ENCODE measurements around the gene COL27A1.

COL27A1 gene

DNA sequence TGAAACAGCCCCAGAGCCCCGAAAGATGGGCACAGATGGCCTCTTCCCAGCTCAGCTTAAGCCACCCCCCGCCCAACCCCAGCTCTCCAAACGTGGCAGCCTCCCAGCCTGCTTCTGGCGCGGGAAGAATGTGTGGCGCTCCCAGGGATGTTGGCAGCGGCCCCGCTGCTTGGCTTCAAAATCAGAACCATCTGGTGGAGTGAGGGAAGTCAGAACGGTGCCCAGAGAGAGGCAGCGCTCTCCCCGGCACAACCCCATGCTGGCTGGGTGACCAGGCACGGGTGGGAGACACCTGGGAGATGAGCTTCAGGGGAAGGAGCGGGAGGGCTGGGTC is 94.9 kb downstream of the COL27A1 start:
- CTCF ChIA-PET, result interaction anchor here (0.6 to 1.2 kb wide), 4 partner anchors 9 to 468 kb away, joined by 3 read pairs; no protein-coding TSS in a partner anchor
- TF ChIP-seq ZNF843 (tag by site-specific recombination; IDR thresholded peaks at IDR 0.05) (no peak), ZNF214 (tag by site-specific recombination; IDR thresholded peaks at IDR 0.05; ENCODE audit: borderline replicate concordance) (no peak), MZF1 (tag by site-specific recombination; IDR thresholded peaks at IDR 0.05; ENCODE audit: borderline replicate concordance) (no peak), ZNF18 (tag by site-specific recombination; IDR thresholded peaks at IDR 0.05) (no peak), ZBTB8A (tag by site-specific recombination; IDR thresholded peaks at IDR 0.05) (no peak), MYNN (tag by site-specific recombination; IDR thresholded peaks at IDR 0.05; ENCODE audit: borderline replicate concordance) (no peak)
- H3K36me3 ChIP-seq (ENCODE audit: control insufficient read depth in 2 of 2, insufficient read depth in 1 of 2, low read length in 2 of 2), result no peaks in the 10 kb centered on the region
- no peak overlapping the region for H3K27ac ChIP-seq (ENCODE audit: extremely low read depth, low read depth, low read length)
- H3K4me1 ChIP-seq (ENCODE audit: control insufficient read depth, insufficient read depth, low read length), result no peaks in the 10 kb centered on the region
- no peak overlapping the region for H3K4me3 ChIP-seq (ENCODE audit: low read depth, low read length)
- H3K9me3 ChIP-seq (ENCODE audit: control insufficient read depth, insufficient read depth, low read depth, low read length), result no peaks in the 10 kb centered on the region
- POLR2A ChIA-PET, result no interaction called here

- Histone ChIP-seq H3K9me3 (ENCODE audit: control insufficient read depth, insufficient read depth, low read depth, low read length) (no peaks in the 10 kb centered on the region), H3K27ac (ENCODE audit: extremely low read depth, low read depth, low read length) (no peak overlapping the region), H3K4me1 (ENCODE audit: control insufficient read depth, insufficient read depth, low read length) (no peaks in the 10 kb centered on the region), H3K4me3 (ENCODE audit: low read depth, low read length) (no peak overlapping the region), H3K36me3 (ENCODE audit: control insufficient read depth in 2 of 2, insufficient read depth in 1 of 2, low read length in 2 of 2) (no peaks in the 10 kb centered on the region)
- TF ChIP-seq ZNF175 (tag by site-specific recombination; IDR thresholded peaks at IDR 0.05) (no peak), ZNF837 (tag by site-specific recombination; IDR thresholded peaks at IDR 0.05) (no peak), TSHZ1 (tag by site-specific recombination; IDR thresholded peaks at IDR 0.05; ENCODE audit: borderline replicate concordance) (no peak), PATZ1 (tag by site-specific recombination; IDR thresholded peaks at IDR 0.05) (no peak), ZNF843 (tag by site-specific recombination; IDR thresholded peaks at IDR 0.05) (no peak), GFI1B (tag by site-specific recombination; IDR thresholded peaks at IDR 0.05) (no peak), ZNF146 (tag by site-specific recombination; IDR thresholded peaks at IDR 0.05) (no peak)
- POLR2A ChIA-PET, result no interaction called here
- CTCF ChIA-PET, result interaction anchor here (0.6 to 1.2 kb wide), 3 partner anchors 9 to 40 kb away, joined by 3 read pairs; no protein-coding TSS in a partner anchor
Measured at GRCh38 chr9:114250648-114251047, 95.3 kb downstream of the COL27A1 start.

GRCh38 chr9:114252394-114252793 is 97.1 kb downstream of the COL27A1 start:
- POLR2A ChIA-PET, result no interaction called here

More at GRCh38 chr9:114252394-114252793, 97.1 kb downstream of the COL27A1 start:
- no peaks in the 10 kb centered on the region for H3K4me1 ChIP-seq (ENCODE audit: control insufficient read depth, insufficient read depth, low read length)
- TF ChIP-seq ZNF530 (tag by site-specific recombination; IDR thresholded peaks at IDR 0.05; ENCODE audit: low read depth) (no peak), ZNF184 (tag by site-specific recombination; IDR thresholded peaks at IDR 0.05) (no peak), ZNF529 (tag by site-specific recombination; IDR thresholded peaks at IDR 0.05; ENCODE audit: insufficient replicate concordance) (no peak), ZNF391 (tag by site-specific recombination; IDR thresholded peaks at IDR 0.05; ENCODE audit: borderline replicate concordance, low read depth) (no peak)
- H3K36me3 ChIP-seq (ENCODE audit: control insufficient read depth in 2 of 2, insufficient read depth in 1 of 2, low read length in 2 of 2), result no peaks in the 10 kb centered on the region
- no peaks in the 10 kb centered on the region for H3K9me3 ChIP-seq (ENCODE audit: control insufficient read depth, insufficient read depth, low read depth, low read length)
- no peak overlapping the region for H3K27ac ChIP-seq (ENCODE audit: extremely low read depth, low read depth, low read length)
- H3K4me3 ChIP-seq (ENCODE audit: low read depth, low read length), result no peak overlapping the region
- CTCF ChIA-PET, result no interaction called here

Data from HEK293 (cell line).